K562 (cell line): Measurements from ENCODE around the gene BLM. TPM values are rescaled to one million over a fixed set of nuclear protein-coding genes. Genes with fewer than 3 reads are reported as not detected.
A peak's percentile ranks its signal among the peaks of the same experiment; 100 is the strongest.

ENCODE experiments used
- ATF1 ChIP-seq, 2 experiments: fragments of 450-650 bp in 1 of 2; IDR thresholded peaks; 2 replicates each; pipeline ENCODE4 v1.6.1; 2016; ENCODE audit warnings: missing compliant biosample characterization in 1 of 2, missing genetic modification characterization in 1 of 2
- E2F4 ChIP-seq: sonication (generic); formaldehyde crosslinking; IDR thresholded peaks from 2 replicates; pipeline ENCODE4 v1.8.0; 2022; ENCODE audit warnings: mild to moderate bottlenecking, low read depth, missing genetic modification reagents
- EP300 ChIP-seq: IDR thresholded peaks from 2 replicates; pipeline ENCODE4 v1.6.1; 2012; ENCODE audit warnings: low read length, improper control_type of control experiment
- ERF ChIP-seq: fragments of 450-650 bp; formaldehyde crosslinking; IDR thresholded peaks from 2 replicates; pipeline ENCODE4 v1.4.0; 2020; ENCODE audit warnings: mild to moderate bottlenecking, mixed read lengths
- ETV1 ChIP-seq: fragments of 450-650 bp; conservative IDR thresholded peaks from 2 replicates; pipeline ENCODE4 v1.6.1; 2016; ENCODE audit warnings: missing genetic modification characterization, control low read depth, low read depth, missing compliant biosample characterization
- GTF2E2 ChIP-seq: fragments of 200-800 bp; sonication (Bioruptor generic); IDR thresholded peaks from 2 replicates; pipeline ENCODE4 v1.6.1; 2016; ENCODE audit warnings: missing genetic modification characterization, missing compliant biosample characterization
- HLTF ChIP-seq: fragments of 450-650 bp; IDR thresholded peaks from 2 replicates; pipeline ENCODE4 v1.6.1; 2016
- KAT7 ChIP-seq: sonication (generic); formaldehyde crosslinking; IDR thresholded peaks from 2 replicates; pipeline ENCODE4 v1.8.0; 2022; ENCODE audit warnings: missing genetic modification reagents, mild to moderate bottlenecking, borderline replicate concordance
- POLR2A ChIP-seq: fragments of 450-650 bp; conservative IDR thresholded peaks from 2 replicates; pipeline ENCODE4 v1.6.1; 2016
- POLR2AphosphoS2 ChIP-seq: IDR thresholded peaks from 2 replicates; pipeline ENCODE4 v1.6.1; 2012; ENCODE audit warnings: low read length, improper control_type of control experiment
- PRMT5 ChIP-seq: sonication (generic); formaldehyde crosslinking; IDR thresholded peaks from 2 replicates; pipeline ENCODE4 v1.5.0; 2020; ENCODE audit warnings: missing genetic modification reagents
- PURB ChIP-seq: sonication (generic); formaldehyde crosslinking; IDR thresholded peaks from 2 replicates; pipeline ENCODE4 v1.9.0; 2021; ENCODE audit warnings: low read depth, mild to moderate bottlenecking, missing genetic modification reagents
- RBM39 ChIP-seq: fragments of 200-400 bp; formaldehyde crosslinking; optimal IDR thresholded peaks from 2 replicates; pipeline ENCODE3; 2018; ENCODE audit warnings: low read depth, low read length
- RNF219 ChIP-seq: fragments of 250-450 bp; sonication (Bioruptor Pico); IDR thresholded peaks from 2 replicates; pipeline ENCODE4 v1.5.0; 2022; ENCODE audit warnings: mild to moderate bottlenecking
- STAT5A ChIP-seq: IDR thresholded peaks from 2 replicates; pipeline ENCODE4 v1.6.1; 2012; ENCODE audit warnings: low read length, inconsistent platforms, borderline replicate concordance
- TEAD4 ChIP-seq, 2 experiments: sonication (generic) in 1 of 2; formaldehyde crosslinking in 1 of 2; IDR thresholded peaks; 2 replicates each; pipeline versions ENCODE4 v1.6.1 to v1.8.0; 2012 to 2022; ENCODE audit warnings: borderline replicate concordance in 1 of 2, inconsistent platforms in 1 of 2, low read length in 1 of 2, mild to moderate bottlenecking in 1 of 2, missing genetic modification reagents in 1 of 2
- TSC22D4 ChIP-seq: fragments of 450-650 bp; IDR thresholded peaks from 2 replicates; pipeline ENCODE4 v1.6.1; 2016; ENCODE audit warnings: missing genetic modification characterization, missing biosample characterization, control low read depth
- ZNF354B ChIP-seq: fragments of 250-450 bp; sonication (Bioruptor Pico); IDR thresholded peaks from 2 replicates; pipeline ENCODE4 v1.4.0; 2020
- ZNF655 ChIP-seq: fragments of 250-450 bp; sonication (Bioruptor Pico); IDR thresholded peaks from 2 replicates; pipeline ENCODE4 v1.5.0; 2021
- polyA plus RNA-seq, 8 experiments: library from polyadenylated mRNA; depleted of rRNA in 4 of 8; stranded (reverse) in 5 of 8; unstranded in 3 of 8; fragments of >200 nt; fragmentation: Nextera tagmentation in 2 of 8; fragmentation: Illumina TruSeq in 1 of 8; extraction: Ambion mirVana in 2 of 8; extraction: Trizol in 1 of 8; gene quantifications; 2 replicates each; pipeline versions ENCODE4 v1.2.1 to v1.2.3, GENCODE V29; 2011 to 2014; ENCODE audit warnings: inconsistent platforms in 1 of 8, missing spikeins in 1 of 8
- total RNA-seq, 7 experiments: library from RNA; depleted of rRNA in 6 of 7; stranded (reverse); fragments of >200 nt in 6 of 7; fragmentation: Illumina TruSeq in 2 of 7; extraction: Trizol in 2 of 7; gene quantifications; 2 replicates each; pipeline versions ENCODE4 v1.2.1 to v1.2.3, GENCODE V29; 2011 to 2021; ENCODE audit warnings: low replicate concordance in 1 of 7
- TF ChIP-seq, protein P1 (sequence below): fragments of 250-450 bp; sonication (Bioruptor Pico); IDR thresholded peaks from 2 replicates; pipeline ENCODE4 v1.8.0; 2021; ENCODE audit warnings: borderline replicate concordance, mild to moderate bottlenecking, moderate library complexity; ENCODE audit not compliant: poor library complexity, severe bottlenecking
- TF ChIP-seq, protein P2 (sequence below): fragments of 250-450 bp; sonication (Bioruptor Pico); IDR thresholded peaks from 2 replicates; pipeline ENCODE4 v1.5.0; 2020; ENCODE audit warnings: mild to moderate bottlenecking, borderline replicate concordance

Gene BLM
- total and polyA plus RNA-seq, 9 of the 15 experiments (the other 6 are each of a cell fraction or from before 2014, with no cell fraction given) = 21.0 to 56.0 (median 43.9) TPM

DNA sequence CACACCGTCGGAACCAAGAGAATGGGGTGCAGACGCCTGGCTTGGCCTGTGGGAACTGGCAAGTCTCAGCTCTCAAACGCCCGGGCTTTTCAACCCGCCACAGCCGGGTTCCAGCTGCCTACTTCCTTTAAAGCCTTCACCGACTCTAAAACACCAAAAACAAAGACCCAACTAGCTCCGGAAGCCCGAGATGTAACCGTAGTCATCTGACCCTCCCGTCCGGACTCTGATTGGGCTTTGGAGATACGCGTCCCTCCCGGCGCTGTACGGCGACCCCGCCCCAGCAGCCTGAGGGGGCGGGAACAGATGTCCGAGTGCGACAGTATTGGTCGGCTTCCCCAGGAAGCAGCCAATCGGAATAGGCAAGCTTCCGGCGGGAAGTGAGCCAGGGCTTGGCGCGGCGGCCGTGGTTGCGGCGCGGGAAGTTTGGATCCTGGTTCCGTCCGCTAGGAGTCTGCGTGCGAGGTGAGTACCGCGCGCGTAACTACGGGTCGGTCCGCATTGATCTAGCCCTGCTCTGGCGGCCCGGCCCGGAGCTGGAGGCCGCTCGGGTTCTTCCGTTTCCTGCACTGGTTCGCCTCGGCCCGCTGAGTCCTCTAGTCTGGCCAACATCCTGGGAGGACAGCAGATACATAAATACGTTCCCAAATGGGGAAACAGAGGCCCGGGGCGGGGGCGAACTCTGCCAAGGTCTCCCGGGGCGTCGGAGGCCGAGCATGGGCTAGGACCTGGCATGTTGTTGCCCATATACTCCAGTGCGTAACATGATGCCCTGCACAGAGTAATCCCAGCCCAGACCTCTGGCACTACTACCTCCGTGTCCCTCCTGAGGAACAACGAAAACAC is at the start of gene BLM (continued):
- no peak for TF ChIP-seq ZNF655 (CRISPR knock-in tag)
- no peak for TF ChIP-seq TSC22D4
- no peak for TF ChIP-seq PRMT5 (CRISPR knock-in tag)
- no peak for TF ChIP-seq PURB (CRISPR knock-in tag)
- TF ChIP-seq, protein P1, sequence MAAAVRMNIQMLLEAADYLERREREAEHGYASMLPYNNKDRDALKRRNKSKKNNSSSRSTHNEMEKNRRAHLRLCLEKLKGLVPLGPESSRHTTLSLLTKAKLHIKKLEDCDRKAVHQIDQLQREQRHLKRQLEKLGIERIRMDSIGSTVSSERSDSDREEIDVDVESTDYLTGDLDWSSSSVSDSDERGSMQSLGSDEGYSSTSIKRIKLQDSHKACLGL = peak; percentile 21
- peak; percentile 68; the same call in 1 of the 2 replicates for TF ChIP-seq POLR2AphosphoS2
- no peak for TF ChIP-seq ERF
- peak; percentile 99 for TF ChIP-seq E2F4
- no peak for TF ChIP-seq ATF1 (CRISPR knock-in tag; IDR thresholded peaks at IDR 0.05)
- TF ChIP-seq ATF1 (tag; IDR thresholded peaks at IDR 0.05) = peak; percentile 86
- no peak for TF ChIP-seq HLTF
- 0 out of 2 replicates have a peak, but pooled peaks have one; percentile 5 for TF ChIP-seq EP300
- peak; percentile 91; the same call in 1 of the 2 replicates for TF ChIP-seq KAT7 (CRISPR knock-in tag)
- no peak for TF ChIP-seq ZNF354B (CRISPR knock-in tag)
- TF ChIP-seq TEAD4 (IDR thresholded peaks at IDR 0.05; ENCODE audit: low read length) = no peak
- TF ChIP-seq TEAD4 (CRISPR knock-in tag; IDR thresholded peaks at IDR 0.05; ENCODE audit: borderline replicate concordance) = no peak
- TF ChIP-seq, protein P2, sequence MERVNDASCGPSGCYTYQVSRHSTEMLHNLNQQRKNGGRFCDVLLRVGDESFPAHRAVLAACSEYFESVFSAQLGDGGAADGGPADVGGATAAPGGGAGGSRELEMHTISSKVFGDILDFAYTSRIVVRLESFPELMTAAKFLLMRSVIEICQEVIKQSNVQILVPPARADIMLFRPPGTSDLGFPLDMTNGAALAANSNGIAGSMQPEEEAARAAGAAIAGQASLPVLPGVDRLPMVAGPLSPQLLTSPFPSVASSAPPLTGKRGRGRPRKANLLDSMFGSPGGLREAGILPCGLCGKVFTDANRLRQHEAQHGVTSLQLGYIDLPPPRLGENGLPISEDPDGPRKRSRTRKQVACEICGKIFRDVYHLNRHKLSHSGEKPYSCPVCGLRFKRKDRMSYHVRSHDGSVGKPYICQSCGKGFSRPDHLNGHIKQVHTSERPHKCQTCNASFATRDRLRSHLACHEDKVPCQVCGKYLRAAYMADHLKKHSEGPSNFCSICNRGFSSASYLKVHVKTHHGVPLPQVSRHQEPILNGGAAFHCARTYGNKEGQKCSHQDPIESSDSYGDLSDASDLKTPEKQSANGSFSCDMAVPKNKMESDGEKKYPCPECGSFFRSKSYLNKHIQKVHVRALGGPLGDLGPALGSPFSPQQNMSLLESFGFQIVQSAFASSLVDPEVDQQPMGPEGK = no peak
- no peak; the same call in none of the 2 replicates for TF ChIP-seq ETV1 (tag)
- peak; percentile 95 for TF ChIP-seq POLR2A
- TF ChIP-seq RNF219 (CRISPR knock-in tag) = no peak
- peak; percentile 78; the same call in 1 of the 2 replicates for TF ChIP-seq GTF2E2 (tag)
- peak; percentile 68 for TF ChIP-seq RBM39
- no peak; the same call in 1 of the 2 replicates for TF ChIP-seq STAT5A
